PC-3 (cell line): Measurements from ENCODE around the gene GPRC5B. TPM values are rescaled to one million over a fixed set of nuclear protein-coding genes. Genes with fewer than 3 reads are reported as not detected.
A peak's percentile ranks its signal among the peaks of the same experiment; 100 is the strongest.

Experiments
- ATAC-seq: fragments of 200-7000 bp; cut with Tn5 transposase; 2 replicates; pipeline ENCODE4 v1.9.1; 2020; ENCODE audit warnings: mild to moderate bottlenecking, moderate library complexity
- BruUV-seq: library from RNA; stranded (reverse); fragments of 400-500 nt; replicated peaks from 2 replicates; lab custom pipeline; 2021; lab: Mats Ljungman, UMichigan
- CTCF ChIA-PET: fragments of 300-600 bp; sonication (Branson Sonifier 250); formaldehyde crosslinking; loops from one replicate; lab custom pipeline; 2022; ENCODE audit warnings: antibody characterized with exemption; lab: Charles Lee
- POLR2A ChIA-PET: fragments of 300-600 bp; sonication (Branson Sonifier 250); formaldehyde crosslinking; loops from one replicate; lab custom pipeline; 2022; ENCODE audit warnings: antibody characterized with exemption; ENCODE audit not compliant: unreplicated experiment; lab: Charles Lee
- DNase-seq: peaks from one replicate; pipeline ENCODE4 v3.0.0-alpha.2; 2015
- H2AFZ ChIP-seq: fragments of 300-600 bp; sonication (generic); 2 replicates; pipeline ENCODE4 v1.6.0; 2016; ENCODE audit warnings: antibody characterized with exemption, low read length
- H3F3A ChIP-seq: fragments of 300-600 bp; sonication (generic); one replicate; pipeline ENCODE4 v1.6.0; 2017; ENCODE audit warnings: antibody characterized with exemption, low read length, control low read depth, mild to moderate bottlenecking; ENCODE audit not compliant: unreplicated experiment
- H3K27ac ChIP-seq: fragments of 300-600 bp; sonication (generic); 2 replicates; pipeline ENCODE4 v1.5.1; 2016; ENCODE audit warnings: mild to moderate bottlenecking, low read length
- H3K27me3 ChIP-seq: fragments of 300-600 bp; sonication (generic); 2 replicates; pipeline ENCODE4 v1.6.1; 2016; ENCODE audit warnings: low read length, mixed read lengths
- H3K36me3 ChIP-seq: fragments of 300-600 bp; sonication (generic); 2 replicates; pipeline ENCODE4 v1.6.1; 2016; ENCODE audit warnings: low read depth, mixed run types, low read length, mixed read lengths
- H3K4me1 ChIP-seq: fragments of 300-600 bp; sonication (generic); 2 replicates; pipeline ENCODE4 v1.5.1; 2016; ENCODE audit warnings: low read length; ENCODE audit not compliant: insufficient read depth
- H3K4me2 ChIP-seq: fragments of 300-600 bp; sonication (generic); 2 replicates; pipeline ENCODE4 v1.6.0; 2016; ENCODE audit warnings: low read length
- H3K4me3 ChIP-seq: fragments of 300-600 bp; sonication (generic); 2 replicates; pipeline ENCODE4 v1.5.1; 2016; ENCODE audit warnings: mild to moderate bottlenecking, low read length, mixed read lengths
- H3K79me2 ChIP-seq: fragments of 300-600 bp; sonication (generic); 2 replicates; pipeline ENCODE4 v1.6.1; 2017; ENCODE audit warnings: low read length, mixed read lengths
- H3K9ac ChIP-seq: fragments of 300-600 bp; sonication (generic); 2 replicates; pipeline ENCODE4 v1.6.0; 2016; ENCODE audit warnings: mild to moderate bottlenecking, low read length
- H3K9me2 ChIP-seq: fragments of 300-600 bp; sonication (generic); replicated peaks from 2 replicates; pipeline ENCODE4 v1.6.1; 2016; ENCODE audit warnings: mixed run types, low read length, mixed read lengths
- H3K9me3 ChIP-seq: fragments of 300-600 bp; sonication (generic); 2 replicates; pipeline ENCODE4 v1.6.1; 2016; ENCODE audit warnings: low read length, mixed read lengths
- H4K20me1 ChIP-seq: fragments of 300-600 bp; sonication (generic); 2 replicates; pipeline ENCODE4 v1.6.1; 2016; ENCODE audit warnings: low read length, mixed read lengths
- CTCF ChIP-seq: fragments of 300-600 bp; sonication (generic); conservative IDR thresholded peaks from 2 replicates; pipeline ENCODE4 v1.5.1; 2017; ENCODE audit warnings: antibody characterized with exemption, low read depth, mild to moderate bottlenecking, low read length
- EZH2 ChIP-seq: fragments of 300-600 bp; sonication (generic); IDR thresholded peaks from one replicate; pipeline ENCODE4 v1.6.1; 2017; ENCODE audit warnings: antibody characterized with exemption, mild to moderate bottlenecking, low read length; ENCODE audit not compliant: unreplicated experiment
- EZH2phosphoT487 ChIP-seq: fragments of 300-600 bp; sonication (generic); IDR thresholded peaks from 2 replicates; pipeline ENCODE4 v1.6.1; 2018; ENCODE audit warnings: mild to moderate bottlenecking, antibody characterized with exemption, low read length, borderline replicate concordance
- intact Hi-C: fragments of 100-400 bp; cut with micrococcal nuclease; formaldehyde crosslinking; loops from 2 replicates; pipeline ENCODE4 v1.9.0; 2023
- total RNA-seq: library from RNA; depleted of rRNA; stranded (reverse); fragments of >200 nt; gene quantifications from 2 replicates; pipeline ENCODE4 v1.2.3, GENCODE V29; 2014

The GPRC5B gene
- total RNA-seq, 1 experiment from 2014 or later: 5.5 TPM

- Histone ChIP-seq H3K27ac (no peak overlapping the region), H3K36me3 (no peaks in the 10 kb centered on the region), H3F3A (no peaks in the 10 kb centered on the region), H3K79me2 (no peaks in the 10 kb centered on the region), H3K27me3 (peaks cover 5% of the 10 kb centered on the region), H3K4me2 (no peak overlapping the region), H3K4me1 (no peaks in the 10 kb centered on the region), H3K9me3 (no peaks in the 10 kb centered on the region), H2AFZ (no peak overlapping the region), H3K9me2 (no peaks in the 10 kb centered on the region), H3K4me3 (no peak overlapping the region), H3K9ac (no peak overlapping the region), H4K20me1 (no peaks in the 10 kb centered on the region)
- CTCF ChIA-PET: interaction anchor here (0.7 kb wide), 1 partner anchor 387 kb away, joined by 3 read pairs; no protein-coding TSS in a partner anchor
- TF ChIP-seq CTCF (no peak), EZH2phosphoT487 (no peak), EZH2 (no peak)
- no peak for ATAC-seq
- no peak for DNase-seq
- no TSS peak for BruUV-seq
- POLR2A ChIA-PET: no interaction called here
- intact Hi-C loops: no loop called here
Measured at GRCh38 chr16:19913340-19913645, 28.6 kb upstream of the GPRC5B start.

GRCh38 chr16:19912455-19913339 lies 28.0 kb upstream of the GPRC5B start:
- Histone ChIP-seq H3K36me3 (no peaks in the 10 kb centered on the region), H3K4me3 (no peak overlapping the region), H3K9me2 (no peaks in the 10 kb centered on the region), H3K27ac (no peak overlapping the region), H3F3A (no peaks in the 10 kb centered on the region), H2AFZ (no peak overlapping the region), H3K9ac (no peak overlapping the region), H3K27me3 (peaks cover 5% of the 10 kb centered on the region), H3K4me2 (no peak overlapping the region), H3K9me3 (no peaks in the 10 kb centered on the region), H4K20me1 (no peaks in the 10 kb centered on the region), H3K4me1 (no peaks in the 10 kb centered on the region), H3K79me2 (no peaks in the 10 kb centered on the region)
- ChIA-PET POLR2A (no interaction called here), CTCF (interaction anchor here (0.7 kb wide), 1 partner anchor 387 kb away, joined by 3 read pairs; no protein-coding TSS in a partner anchor)
- intact Hi-C loops: no loop called here
- DNase-seq: peak; percentile 30
- TF ChIP-seq CTCF (no peak), EZH2phosphoT487 (no peak), EZH2 (no peak)
- no peak for ATAC-seq
- no TSS peak for BruUV-seq
